Measurements from ENCODE around the gene AKT3.

GRCh38 chr1:243723458-243724043 lies 126.5 kb downstream of the AKT3 start:
- TF ChIP-seq, protein P1, sequence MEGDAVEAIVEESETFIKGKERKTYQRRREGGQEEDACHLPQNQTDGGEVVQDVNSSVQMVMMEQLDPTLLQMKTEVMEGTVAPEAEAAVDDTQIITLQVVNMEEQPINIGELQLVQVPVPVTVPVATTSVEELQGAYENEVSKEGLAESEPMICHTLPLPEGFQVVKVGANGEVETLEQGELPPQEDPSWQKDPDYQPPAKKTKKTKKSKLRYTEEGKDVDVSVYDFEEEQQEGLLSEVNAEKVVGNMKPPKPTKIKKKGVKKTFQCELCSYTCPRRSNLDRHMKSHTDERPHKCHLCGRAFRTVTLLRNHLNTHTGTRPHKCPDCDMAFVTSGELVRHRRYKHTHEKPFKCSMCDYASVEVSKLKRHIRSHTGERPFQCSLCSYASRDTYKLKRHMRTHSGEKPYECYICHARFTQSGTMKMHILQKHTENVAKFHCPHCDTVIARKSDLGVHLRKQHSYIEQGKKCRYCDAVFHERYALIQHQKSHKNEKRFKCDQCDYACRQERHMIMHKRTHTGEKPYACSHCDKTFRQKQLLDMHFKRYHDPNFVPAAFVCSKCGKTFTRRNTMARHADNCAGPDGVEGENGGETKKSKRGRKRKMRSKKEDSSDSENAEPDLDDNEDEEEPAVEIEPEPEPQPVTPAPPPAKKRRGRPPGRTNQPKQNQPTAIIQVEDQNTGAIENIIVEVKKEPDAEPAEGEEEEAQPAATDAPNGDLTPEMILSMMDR (IDR thresholded peaks at IDR 0.05), result no peak
- no peak for TF ChIP-seq POLR2A (IDR thresholded peaks at IDR 0.05)
- TF ChIP-seq EP300 (IDR thresholded peaks at IDR 0.05), result no peak
